Mucosa of stomach (tissue), 1 donor: Measurements from ENCODE around the gene VSIG2.
A peak's percentile ranks its signal among the peaks of the same experiment; 100 is the strongest.

Experiments
- H3K27me3 ChIP-seq: one replicate; pipeline ENCODE4 v1.7.0; 2013; ENCODE audit warnings: mild to moderate bottlenecking, low read length; ENCODE audit not compliant: control insufficient read depth, insufficient read depth
- H3K36me3 ChIP-seq: one replicate; pipeline ENCODE4 v1.7.0; 2013; ENCODE audit warnings: low read length; ENCODE audit not compliant: control insufficient read depth, insufficient read depth
- H3K4me1 ChIP-seq: one replicate; pipeline ENCODE4 v1.7.0; 2013; ENCODE audit warnings: mild to moderate bottlenecking, low read length; ENCODE audit not compliant: control insufficient read depth, insufficient read depth
- H3K4me3 ChIP-seq: one replicate; pipeline ENCODE4 v1.7.0; 2013; ENCODE audit warnings: low read length
- H3K9ac ChIP-seq: one replicate; pipeline ENCODE4 v1.7.0; 2013; ENCODE audit warnings: mild to moderate bottlenecking, low read length, moderate library complexity
- H3K9me3 ChIP-seq: one replicate; pipeline ENCODE4 v1.7.0; 2013; ENCODE audit warnings: mild to moderate bottlenecking, low read length, moderate library complexity; ENCODE audit not compliant: control insufficient read depth
- donor health status: Pancreatic carcinoma.

Gene VSIG2

GRCh38 chr11:124753205-124753604 lies 1.1 kb upstream of the VSIG2 start:
- peaks cover 9% of the 10 kb centered on the region for H3K27me3 ChIP-seq

GRCh38 chr11:124752471-124753102 lies 532 bp upstream of the VSIG2 start:
- Histone ChIP-seq H3K36me3 (peaks cover 8% of the 10 kb centered on the region), H3K9ac (peak overlapping the region; percentile 97), H3K4me3 (peak overlapping the region; percentile 61), H3K9me3 (no peaks in the 10 kb centered on the region), H3K4me1 (peaks cover 44% of the 10 kb centered on the region), H3K27me3 (peaks cover 9% of the 10 kb centered on the region)

More at GRCh38 chr11:124753205-124753604, 1.1 kb upstream of the VSIG2 start:
- Histone ChIP-seq H3K9ac (peak overlapping the region; percentile 97), H3K9me3 (no peaks in the 10 kb centered on the region), H3K36me3 (peaks cover 7% of the 10 kb centered on the region), H3K4me1 (peaks cover 44% of the 10 kb centered on the region), H3K4me3 (peak overlapping the region; percentile 22)

GRCh38 chr11:124751391-124751740 lies 689 bp downstream of the VSIG2 start:
- Histone ChIP-seq H3K4me3 (peak overlapping the region; percentile 61), H3K36me3 (peaks cover 8% of the 10 kb centered on the region), H3K9me3 (no peaks in the 10 kb centered on the region), H3K27me3 (peaks cover 18% of the 10 kb centered on the region), H3K9ac (peak overlapping the region; percentile 97), H3K4me1 (peaks cover 50% of the 10 kb centered on the region)

GRCh38 chr11:124749912-124750311 lies 2.1 kb downstream of the VSIG2 start:
- Histone ChIP-seq H3K27me3 (peaks cover 19% of the 10 kb centered on the region), H3K4me1 (peaks cover 50% of the 10 kb centered on the region), H3K4me3 (no peak overlapping the region), H3K36me3 (peaks cover 8% of the 10 kb centered on the region), H3K9ac (no peak overlapping the region), H3K9me3 (no peaks in the 10 kb centered on the region)

GRCh38 chr11:124748481-124749343 lies 3.3 kb downstream of the VSIG2 start:
- Histone ChIP-seq H3K4me1 (peaks cover 42% of the 10 kb centered on the region), H3K36me3 (peaks cover 8% of the 10 kb centered on the region), H3K4me3 (no peak overlapping the region), H3K9me3 (no peaks in the 10 kb centered on the region), H3K27me3 (peaks cover 19% of the 10 kb centered on the region), H3K9ac (peak overlapping the region; percentile 16)

GRCh38 chr11:124748100-124748418 lies 4.0 kb downstream of the VSIG2 start:
- H3K4me1 ChIP-seq = peaks cover 35% of the 10 kb centered on the region
- H3K9me3 ChIP-seq = no peaks in the 10 kb centered on the region
- H3K9ac ChIP-seq = peak overlapping the region; percentile 16
- H3K36me3 ChIP-seq = peaks cover 8% of the 10 kb centered on the region
- H3K27me3 ChIP-seq = peaks cover 19% of the 10 kb centered on the region
- H3K4me3 ChIP-seq = no peak overlapping the region

GRCh38 chr11:124747406-124748099 lies 4.5 kb downstream of the VSIG2 start:
- H3K4me1 ChIP-seq = peaks cover 30% of the 10 kb centered on the region
- H3K36me3 ChIP-seq = peaks cover 8% of the 10 kb centered on the region
- H3K27me3 ChIP-seq = peaks cover 19% of the 10 kb centered on the region
- H3K9me3 ChIP-seq = no peaks in the 10 kb centered on the region
- H3K4me3 ChIP-seq = peak overlapping the region; percentile 18
- peak overlapping the region; percentile 16 for H3K9ac ChIP-seq

- Histone ChIP-seq H3K4me1 (peaks cover 29% of the 10 kb centered on the region), H3K4me3 (peak overlapping the region; percentile 68), H3K9me3 (no peaks in the 10 kb centered on the region), H3K27me3 (peaks cover 17% of the 10 kb centered on the region), H3K9ac (peak overlapping the region; percentile 66), H3K36me3 (peaks cover 8% of the 10 kb centered on the region)
These were observed 5.3 kb downstream of the VSIG2 start for GRCh38 chr11:124746621-124747243.

- Histone ChIP-seq H3K9ac (peak overlapping the region; percentile 66), H3K27me3 (peaks cover 11% of the 10 kb centered on the region), H3K9me3 (no peaks in the 10 kb centered on the region), H3K4me1 (peaks cover 29% of the 10 kb centered on the region), H3K4me3 (peak overlapping the region; percentile 68), H3K36me3 (peaks cover 8% of the 10 kb centered on the region)
These were observed 6.0 kb downstream of the VSIG2 start for GRCh38 chr11:124745835-124746620.

GRCh38 chr11:124745270-124745834 lies 6.7 kb downstream of the VSIG2 start:
- no peaks in the 10 kb centered on the region for H3K9me3 ChIP-seq
- H3K36me3 ChIP-seq = peaks cover 8% of the 10 kb centered on the region
- peaks cover 14% of the 10 kb centered on the region for H3K27me3 ChIP-seq
- peak overlapping the region; percentile 66 for H3K9ac ChIP-seq
- peaks cover 31% of the 10 kb centered on the region for H3K4me1 ChIP-seq
- H3K4me3 ChIP-seq = no peak overlapping the region

GRCh38 chr11:124743050-124743449 lies 9.0 kb downstream of the VSIG2 start:
- Histone ChIP-seq H3K27me3 (peaks cover 28% of the 10 kb centered on the region), H3K4me3 (no peak overlapping the region), H3K4me1 (peaks cover 24% of the 10 kb centered on the region), H3K36me3 (no peaks in the 10 kb centered on the region), H3K9ac (no peak overlapping the region), H3K9me3 (no peaks in the 10 kb centered on the region)
